HG03439 (cell line): Measurements from ENCODE around the gene AFF3.

Experiments used
- ATAC-seq: cut with Tn5 transposase; IDR thresholded peaks from one replicate; pipeline ENCODE4 v1.9.1; 2021; ENCODE audit warnings: mild to moderate bottlenecking, moderate library complexity; ENCODE audit not compliant: unreplicated experiment

Gene AFF3

DNA sequence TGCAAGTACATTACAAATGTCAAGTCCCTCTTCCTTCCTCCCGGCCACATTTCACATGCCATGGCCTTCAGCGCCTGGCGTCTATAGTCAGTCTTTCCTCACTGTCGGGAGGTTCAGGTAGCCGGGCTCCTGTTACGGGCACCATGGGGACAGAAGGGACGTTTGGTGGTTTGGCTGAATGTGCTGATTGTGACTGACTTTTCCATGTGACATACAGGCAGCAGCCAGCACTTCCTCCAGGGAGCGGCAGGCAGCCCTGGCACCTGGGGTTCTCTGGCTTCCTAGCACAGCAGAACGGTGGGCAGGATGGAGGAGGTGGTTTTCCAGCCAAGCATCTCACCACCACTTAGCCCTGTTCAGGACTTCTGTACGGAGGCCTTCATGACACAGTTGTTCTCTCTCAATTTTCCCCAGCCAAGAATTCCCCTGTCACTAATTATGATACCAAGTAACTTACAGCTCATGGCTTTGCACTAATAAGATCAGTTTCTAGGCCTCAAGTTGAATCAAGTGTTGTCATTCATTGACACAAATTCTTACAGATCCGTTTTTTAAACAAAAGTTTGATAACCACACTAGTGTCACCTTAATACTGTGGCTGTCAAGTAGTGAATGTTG lies 568.6 kb downstream of the AFF3 start:
- no peak for ATAC-seq

DNA sequence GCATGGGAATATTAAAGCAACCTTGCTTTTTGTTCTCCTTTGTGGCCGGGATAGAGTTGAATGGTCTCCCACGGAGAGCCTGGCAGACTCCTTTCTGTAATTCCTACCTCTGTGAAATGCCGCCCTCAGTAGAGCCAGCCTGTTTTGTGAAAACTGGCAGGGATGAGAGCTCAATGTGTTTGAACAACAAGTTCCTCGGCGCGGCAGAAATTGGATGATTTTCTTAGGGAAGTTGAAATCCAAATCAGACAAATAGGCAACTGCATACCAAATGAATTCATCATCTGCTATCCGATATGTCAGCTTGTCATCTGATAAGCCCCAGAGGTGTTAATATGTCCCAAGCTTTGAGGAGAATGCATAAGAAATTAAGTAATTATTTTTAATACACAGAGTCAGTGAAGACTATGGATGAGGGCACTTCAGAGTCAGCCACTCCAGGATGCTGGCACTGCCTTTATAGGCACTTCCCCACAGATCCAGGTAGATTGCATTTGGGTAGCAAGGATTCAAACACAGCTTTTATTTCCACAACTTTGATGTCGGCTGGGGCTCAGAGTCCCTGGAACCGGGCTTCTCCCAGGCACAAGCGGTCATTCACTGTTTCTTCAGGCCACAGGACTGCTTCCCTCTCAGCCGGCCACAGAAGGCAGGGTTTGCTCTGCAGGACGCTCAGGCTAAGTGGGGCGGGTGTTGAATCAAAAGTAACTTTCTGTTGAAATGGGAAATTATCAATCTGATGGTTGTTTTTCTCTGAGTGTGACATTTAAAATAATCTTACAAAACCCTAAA lies 569.8 kb downstream of the AFF3 start:
- no peak for ATAC-seq

GRCh38 chr2:99571954-99572353 lies 570.4 kb downstream of the AFF3 start:
- ATAC-seq = no peak

DNA sequence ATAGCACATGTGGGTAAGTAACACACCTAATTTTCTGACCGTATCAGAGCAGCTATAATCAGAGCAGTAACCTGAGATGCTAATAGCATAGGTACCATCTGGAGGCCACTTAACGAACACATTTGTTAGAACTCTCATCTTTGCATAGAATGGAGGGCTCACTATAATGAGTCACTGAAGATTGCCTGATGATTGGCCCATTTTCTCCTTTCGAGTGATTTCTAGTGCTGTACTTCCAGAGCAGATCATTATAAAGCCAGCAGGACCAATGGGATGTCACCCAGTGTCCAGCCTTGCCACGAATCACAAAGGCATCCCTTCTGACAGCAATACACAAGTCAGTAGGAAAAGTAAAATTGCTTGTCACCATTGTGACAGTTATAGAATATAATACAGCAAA lies 570.9 kb downstream of the AFF3 start:
- no peak for ATAC-seq

- ATAC-seq = no peak
Measured at GRCh38 chr2:99571021-99571420, 571.4 kb downstream of the AFF3 start.

DNA sequence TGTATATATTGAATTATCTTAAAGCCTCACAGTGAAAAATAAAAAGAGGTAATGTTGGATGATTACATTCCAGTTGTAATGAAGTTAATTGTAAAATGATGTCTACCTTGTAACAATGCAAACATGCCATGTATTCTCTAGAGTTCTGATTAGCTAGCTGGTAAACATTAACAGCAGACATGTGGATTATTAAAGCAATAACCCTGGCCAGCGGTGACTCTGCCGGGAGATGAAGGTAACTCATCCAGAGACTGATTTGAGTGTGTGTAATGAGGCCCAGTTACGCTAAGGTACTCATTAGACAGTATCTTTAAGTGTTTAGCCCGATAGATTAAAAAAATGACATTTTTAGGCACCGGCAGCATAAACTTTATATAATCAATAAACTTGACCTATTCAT lies 573.0 kb downstream of the AFF3 start:
- no peak for ATAC-seq

GRCh38 chr2:99565227-99565626 lies 577.2 kb downstream of the AFF3 start:
- no peak for ATAC-seq

DNA sequence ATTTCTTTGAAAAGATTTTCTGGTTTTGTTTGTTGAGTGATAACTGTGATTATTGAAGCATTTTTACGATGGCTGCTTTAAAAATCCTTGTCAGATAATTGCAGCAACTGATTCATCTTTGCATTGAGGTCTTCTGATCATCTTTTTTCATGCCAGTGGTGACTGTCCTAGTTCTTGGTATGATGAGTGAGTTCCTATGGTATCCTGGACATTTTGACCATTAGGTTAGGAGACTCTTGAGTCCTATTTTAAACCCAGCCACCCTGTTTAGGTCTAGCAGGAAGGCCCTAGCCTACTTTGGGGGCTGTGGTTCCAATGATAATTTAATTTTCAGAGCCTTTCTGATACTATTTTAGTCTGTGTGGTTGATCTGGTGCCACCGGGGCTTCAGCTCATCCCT lies 579.9 kb downstream of the AFF3 start:
- ATAC-seq = no peak

GRCh38 chr2:99561804-99562203 lies 580.6 kb downstream of the AFF3 start:
- no peak for ATAC-seq

- no peak for ATAC-seq
Measured at GRCh38 chr2:99559075-99559662, 583.2 kb downstream of the AFF3 start.

GRCh38 chr2:99555404-99555803 lies 587.0 kb downstream of the AFF3 start:
- no peak for ATAC-seq

GRCh38 chr2:99554871-99555270 lies 587.5 kb downstream of the AFF3 start:
- no peak for ATAC-seq

DNA sequence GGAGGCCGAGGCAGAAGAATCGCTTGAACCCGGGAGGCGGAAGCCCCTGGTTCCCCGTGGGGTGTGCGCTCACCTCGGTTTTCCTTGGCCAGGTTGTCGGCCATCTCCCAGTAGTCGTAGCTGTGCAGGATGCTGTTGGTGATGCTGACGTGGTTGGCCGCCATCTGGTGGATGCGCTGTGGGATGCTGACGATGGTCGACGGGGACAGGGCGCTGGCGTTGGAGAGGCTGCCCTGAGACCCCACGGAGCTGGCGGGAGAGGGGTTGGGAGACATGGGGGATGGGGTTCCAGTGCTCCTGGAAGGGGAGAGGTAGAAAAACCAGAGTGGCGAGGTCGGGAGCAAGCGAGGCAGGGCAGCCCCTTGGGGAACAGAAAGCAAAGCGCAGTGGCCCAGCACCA lies 588.2 kb downstream of the AFF3 start:
- no peak for ATAC-seq

DNA sequence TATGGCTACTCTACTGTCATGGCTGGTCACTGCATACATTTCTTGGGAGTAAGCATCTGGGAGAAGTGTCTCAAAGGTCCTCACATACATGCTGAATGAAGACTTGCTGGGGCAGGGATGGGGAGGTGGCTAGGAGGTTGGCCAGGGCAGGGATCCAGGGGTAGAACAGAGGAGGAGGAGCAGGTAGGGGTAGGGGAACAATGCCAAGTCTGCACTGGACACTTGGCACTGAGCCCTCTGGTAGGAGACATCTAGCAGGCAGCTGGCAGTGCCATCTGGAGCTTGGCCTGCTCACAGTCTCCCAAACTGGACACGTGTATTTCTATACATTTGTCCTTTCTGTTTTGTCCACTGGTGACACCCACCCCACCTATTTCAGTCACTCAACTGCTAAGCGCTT lies 589.9 kb downstream of the AFF3 start:
- ATAC-seq = no peak

DNA sequence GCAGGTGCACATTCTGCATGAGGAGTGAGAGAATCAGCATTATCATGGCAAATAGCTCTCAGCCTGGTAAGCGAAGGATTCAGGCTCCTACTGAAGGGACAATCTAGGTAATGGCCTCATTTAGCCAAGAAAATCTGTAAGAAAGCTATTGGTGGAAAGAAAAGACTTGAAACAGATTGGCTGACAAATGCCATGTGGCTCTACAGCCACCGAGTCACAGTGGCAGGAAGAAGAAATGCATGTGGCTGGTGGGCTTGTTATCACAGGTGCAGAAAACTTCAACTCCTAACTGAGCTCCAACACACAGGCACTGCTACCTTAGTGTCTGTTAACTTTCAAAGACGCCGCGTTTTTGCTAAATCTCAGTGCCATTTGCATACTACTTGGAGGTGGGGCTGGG lies 592.0 kb downstream of the AFF3 start:
- no peak for ATAC-seq

DNA sequence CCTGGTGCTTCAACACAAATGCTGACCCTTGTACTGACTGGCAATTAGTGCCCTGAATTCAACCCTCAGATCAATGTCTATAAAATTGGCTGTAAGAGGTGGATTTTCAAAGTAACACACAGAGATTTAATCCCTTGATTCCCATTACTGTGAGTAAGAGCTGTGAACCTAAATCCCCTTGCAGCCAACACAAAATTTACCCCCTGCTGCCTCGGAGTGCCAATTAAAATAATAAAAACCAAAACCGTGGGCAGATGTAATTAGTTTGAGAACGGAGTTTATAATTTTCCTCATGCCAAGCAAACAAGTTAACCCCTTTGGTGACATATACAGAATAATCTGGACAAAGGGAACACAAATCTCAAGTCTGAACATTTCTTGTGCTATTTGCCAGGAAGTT lies 596.8 kb downstream of the AFF3 start:
- no peak for ATAC-seq

GRCh38 chr2:99545066-99545465 lies 597.3 kb downstream of the AFF3 start:
- ATAC-seq = no peak

DNA sequence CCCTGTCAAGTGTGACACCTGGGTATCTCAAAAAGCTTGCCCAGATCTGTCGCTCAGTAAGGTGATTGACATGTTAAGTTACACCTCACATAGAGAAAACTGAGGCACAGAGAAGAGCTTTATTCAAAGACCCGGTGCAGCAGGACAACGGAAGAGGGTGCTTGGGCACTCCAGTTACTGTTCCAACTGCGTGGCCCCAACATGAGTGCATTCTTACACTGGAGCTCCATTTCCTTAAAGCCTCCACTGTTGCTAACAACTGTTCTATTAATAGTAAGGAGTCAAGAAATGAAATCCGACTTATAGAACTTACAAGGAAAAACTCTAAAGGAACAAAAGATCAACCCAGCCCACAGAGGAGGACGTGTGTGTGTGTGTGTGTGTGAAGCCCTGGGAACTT lies 597.8 kb downstream of the AFF3 start:
- no peak for ATAC-seq

DNA sequence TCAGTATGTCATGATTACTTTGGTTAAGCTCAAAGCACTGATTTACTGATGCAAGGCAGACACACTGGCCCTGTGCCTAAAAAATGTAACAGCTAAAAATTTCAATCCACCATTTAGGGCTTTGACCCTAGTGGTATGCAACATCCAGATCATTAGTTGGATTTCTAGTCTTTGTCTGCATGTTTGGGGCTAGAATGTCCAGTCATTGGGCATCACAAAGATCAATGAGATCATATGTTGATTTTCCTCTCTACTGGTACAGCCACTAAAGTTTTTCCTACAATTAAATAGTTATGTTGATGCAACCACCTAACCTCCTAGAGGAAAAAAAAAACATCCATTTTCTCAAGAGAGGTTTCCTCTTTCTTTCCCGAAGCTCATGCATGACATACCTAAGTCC lies 599.1 kb downstream of the AFF3 start:
- ATAC-seq = no peak

DNA sequence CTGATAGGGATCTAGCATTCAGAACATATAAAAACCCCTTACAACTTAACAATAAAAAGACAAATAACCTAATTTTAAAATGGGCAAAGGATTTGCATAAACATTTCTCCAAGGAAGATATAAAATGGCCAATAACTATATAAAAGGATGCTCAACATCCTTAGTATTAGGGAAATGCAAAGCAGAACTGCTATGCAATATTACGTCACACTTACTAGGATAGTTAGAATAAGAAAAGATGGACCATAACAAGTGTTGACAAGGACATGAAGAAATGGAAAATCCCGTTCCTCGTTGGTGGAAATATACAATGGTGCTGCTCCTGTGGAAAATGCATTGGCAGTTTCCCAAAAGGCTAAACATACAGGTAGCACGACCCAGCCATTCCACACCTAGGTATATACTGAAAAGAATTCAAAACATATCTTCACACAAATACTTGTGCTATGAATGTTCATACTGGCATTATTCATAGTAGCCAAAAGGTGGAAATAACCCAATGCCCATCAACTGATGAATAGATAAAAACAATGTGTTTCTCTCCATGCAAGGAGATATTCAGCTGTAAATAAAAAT lies 604.4 kb downstream of the AFF3 start:
- no peak for ATAC-seq

DNA sequence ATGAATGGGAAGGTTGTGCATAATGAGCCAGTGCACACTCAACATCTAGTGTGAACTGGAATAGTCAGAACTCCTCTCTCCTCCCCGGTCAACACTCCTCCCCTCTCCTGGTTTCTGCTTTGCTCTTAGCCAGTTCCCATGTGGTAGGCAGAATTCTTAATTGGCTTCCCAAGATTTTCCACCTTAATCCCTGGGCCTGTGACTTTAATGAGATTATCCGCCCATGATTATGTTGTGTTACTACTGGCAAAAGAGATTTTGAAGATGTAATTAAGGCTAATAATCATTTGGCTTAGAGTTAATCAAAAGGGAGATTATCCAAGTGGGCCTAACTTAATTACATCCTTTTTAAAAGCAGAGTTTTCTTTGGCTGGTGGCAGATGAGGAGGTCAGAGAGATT lies 618.3 kb downstream of the AFF3 start:
- ATAC-seq = no peak

GRCh38 chr2:99522157-99522556 lies 620.2 kb downstream of the AFF3 start:
- ATAC-seq = no peak
